ENCODE measurements around the gene MYH7.

- TF ChIP-seq GATA2 (IDR thresholded peaks at IDR 0.05; ENCODE audit: low read depth, low read length) (no peak), GATA3 (IDR thresholded peaks at IDR 0.05; ENCODE audit: low read depth, low read length) (no peak)
Measured at GRCh38 chr14:23409475-23409874, 26.0 kb downstream of the MYH7 start.

Data from SH-SY5Y (cell line).